Posterior cingulate gyrus (tissue), 11 donors: ENCODE results near the gene TFF1.

Experiments used
- DNase-seq, 10 donors: peaks; one replicate each; pipeline versions ENCODE4 v3.0.0 to v3.0.0-alpha.2; 2020 to 2021; ENCODE audit warnings: mixed read lengths in 3 of 10
- intact Hi-C: fragments of 100-400 bp; cut with DNase I; formaldehyde crosslinking; loops from one replicate; pipeline ENCODE4 v1.15.1; 2023

The TFF1 gene

DNA sequence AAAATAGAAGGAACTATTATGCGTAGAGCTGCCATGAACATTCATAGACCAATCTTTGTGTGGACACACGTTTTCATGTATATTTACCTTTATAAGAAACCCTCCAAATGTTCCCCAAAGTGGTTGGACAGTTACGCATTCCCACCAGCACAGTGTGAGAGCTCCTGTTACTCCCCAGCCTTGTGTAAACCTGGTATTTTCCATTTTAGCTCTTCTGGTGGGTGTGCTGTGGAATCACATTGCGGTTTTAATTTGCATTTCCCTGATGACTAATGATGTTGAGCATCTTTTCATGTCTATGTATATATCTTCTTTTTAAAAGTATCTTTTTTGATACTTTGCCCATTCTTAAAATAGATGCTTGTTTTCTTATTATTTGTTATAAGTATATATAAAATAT is 34.2 kb upstream of the TFF1 start:
- DNase-seq = no peak
- intact Hi-C loops = no loop called here

DNA sequence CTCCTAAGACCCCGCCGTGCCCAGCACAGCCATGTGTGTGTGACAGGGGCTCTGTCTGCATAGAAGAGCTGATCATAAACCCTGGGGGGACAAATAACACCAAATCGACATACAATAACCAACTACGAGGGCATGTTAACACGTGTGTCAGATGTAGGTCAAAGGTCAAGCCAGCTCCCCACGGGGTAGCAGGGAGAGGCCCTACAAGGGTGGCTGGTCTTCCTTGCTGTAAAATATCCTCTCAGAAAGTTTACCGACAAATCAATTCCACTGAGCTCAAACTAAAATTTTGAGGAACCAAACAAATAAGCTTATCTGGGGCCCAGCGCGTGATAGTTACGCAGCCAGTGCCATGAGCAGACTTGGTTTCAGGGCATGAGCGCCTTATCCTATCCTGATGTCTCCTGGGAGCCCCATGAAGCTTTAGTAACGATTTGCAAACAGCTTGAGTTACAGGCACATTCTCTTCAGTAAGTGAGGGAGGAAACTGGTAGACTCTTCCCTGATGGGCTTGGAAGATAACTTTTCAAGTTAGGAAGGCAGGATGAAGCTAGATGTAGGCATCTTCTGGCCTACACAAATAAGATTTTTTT is 32.2 kb upstream of the TFF1 start:
- DNase-seq = peak in 1 of 10 donors; percentile 18
- intact Hi-C loops = no loop called here

DNA sequence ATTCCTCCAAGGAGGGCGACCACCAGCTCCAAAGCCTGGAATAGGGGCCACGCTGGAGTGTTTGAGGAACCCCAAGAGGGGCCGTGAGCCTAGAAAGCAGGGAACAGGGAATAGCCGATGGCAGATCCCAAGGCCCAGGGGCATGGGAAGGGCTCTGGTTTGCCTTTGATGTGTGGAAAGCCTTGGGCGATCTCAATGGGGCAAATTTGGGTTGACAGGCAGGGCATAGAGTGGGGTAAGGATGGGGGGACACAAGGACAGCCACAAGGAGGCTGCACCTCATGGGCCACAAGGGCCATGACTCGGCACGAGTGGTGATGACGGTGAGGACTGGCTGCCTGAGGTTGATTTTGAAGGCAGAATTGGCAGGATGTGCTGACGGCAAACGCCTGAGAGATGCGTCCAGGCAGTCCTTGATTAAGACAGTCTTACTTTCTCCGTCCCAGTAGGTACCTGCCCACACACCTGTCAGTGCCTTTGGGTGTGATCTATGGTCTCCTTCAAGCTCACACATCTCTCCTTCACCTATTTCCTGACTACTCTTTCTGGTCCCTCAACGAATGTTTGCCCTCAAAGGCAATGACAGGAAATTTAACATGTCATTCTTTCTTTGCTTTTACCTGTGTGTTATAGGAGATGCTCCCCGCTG is 31.5 kb upstream of the TFF1 start:
- intact Hi-C loops = no loop called here
- DNase-seq = no peak

DNA sequence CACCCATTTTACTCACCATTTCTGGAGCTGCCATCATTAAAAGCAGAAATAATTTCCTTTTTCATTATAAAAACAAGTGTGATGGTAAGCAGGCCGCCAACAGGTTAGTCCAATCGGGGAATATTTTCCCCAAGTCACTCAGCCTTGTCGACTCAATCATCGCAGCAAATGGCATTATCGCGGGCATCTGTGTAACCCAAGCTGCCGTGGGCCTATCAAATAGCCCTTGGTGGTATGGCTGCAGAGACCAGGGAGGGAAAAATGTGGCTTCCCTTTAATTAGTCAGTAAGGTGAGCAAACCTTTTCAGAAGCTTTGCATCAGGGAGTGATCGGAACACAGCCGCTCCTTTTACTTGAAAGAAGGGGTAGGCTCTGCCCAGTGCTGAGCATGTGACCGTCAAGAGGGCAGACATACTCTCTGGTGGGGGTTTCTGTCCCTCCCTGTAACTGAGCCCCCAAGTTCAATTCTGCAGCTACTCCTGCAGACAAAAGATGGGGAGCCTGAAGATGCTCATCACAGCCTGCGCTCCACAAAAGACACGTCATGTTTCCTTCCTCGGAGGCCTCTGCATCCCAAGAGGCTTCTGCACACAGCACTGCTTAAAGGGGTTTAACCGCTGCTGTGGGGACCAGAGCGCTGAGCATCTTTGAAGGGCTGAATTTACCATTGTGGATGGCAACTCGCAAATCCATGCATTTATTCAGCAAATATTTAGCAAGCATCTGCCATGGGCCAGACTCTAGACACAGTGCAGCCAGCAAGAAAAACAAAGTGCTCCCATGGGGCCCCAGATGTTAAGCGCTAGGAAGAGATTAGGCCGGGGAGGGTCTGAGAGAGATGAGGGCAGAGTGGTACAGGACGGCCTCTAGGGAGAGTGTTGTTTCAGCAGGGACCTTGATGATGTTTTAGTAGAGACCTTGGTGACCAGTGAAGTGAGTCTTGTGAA is 30.7 kb upstream of the TFF1 start:
- peak in 1 of 10 donors; percentile 8 for DNase-seq
- intact Hi-C loops = no loop called here

DNA sequence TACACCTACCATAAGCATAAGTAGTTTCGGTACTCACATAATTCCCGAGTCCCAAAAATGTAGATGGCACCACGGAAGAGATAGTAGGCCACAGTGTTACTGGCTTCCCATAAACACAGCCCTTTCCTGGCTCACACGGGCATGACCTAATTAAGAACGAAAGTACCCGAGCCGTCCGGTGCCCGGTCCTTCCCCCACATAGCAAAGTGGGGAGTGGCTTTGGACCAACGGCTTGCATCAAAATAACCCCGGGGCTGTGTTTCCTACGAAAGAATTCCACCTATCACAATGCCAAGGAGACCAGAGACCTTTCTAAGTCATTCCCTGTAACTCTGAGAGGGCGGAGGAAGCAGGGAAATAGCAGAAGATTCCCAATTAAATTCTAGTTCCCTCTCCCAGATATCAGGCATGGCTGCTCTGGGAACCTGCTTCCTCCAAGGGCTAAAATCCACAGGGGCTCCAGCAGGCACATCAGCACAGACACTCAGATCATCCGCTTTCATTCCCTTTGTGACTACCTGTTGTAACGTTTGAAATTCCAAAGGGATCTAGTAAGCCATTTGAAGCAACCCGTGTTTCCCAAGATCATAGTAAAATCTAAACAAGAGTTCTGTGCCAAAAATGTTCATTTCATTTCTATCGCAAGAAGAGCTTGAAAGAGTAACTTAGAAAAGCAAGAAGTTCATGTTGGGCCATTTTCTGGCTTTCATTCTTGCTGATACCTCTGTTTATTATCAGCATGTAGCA is 29.7 kb upstream of the TFF1 start, which contains the start of gene TMPRSS3:
TSS of gene TMPRSS3 (minus strand) at position 148 of the 747 bp plus-strand sequence. CDS start 635 bp downstream, outside the sequence.
- peak in 3 of 10 donors; percentile 15 to 46 (median 17) for DNase-seq
- intact Hi-C loops = no loop called here

DNA sequence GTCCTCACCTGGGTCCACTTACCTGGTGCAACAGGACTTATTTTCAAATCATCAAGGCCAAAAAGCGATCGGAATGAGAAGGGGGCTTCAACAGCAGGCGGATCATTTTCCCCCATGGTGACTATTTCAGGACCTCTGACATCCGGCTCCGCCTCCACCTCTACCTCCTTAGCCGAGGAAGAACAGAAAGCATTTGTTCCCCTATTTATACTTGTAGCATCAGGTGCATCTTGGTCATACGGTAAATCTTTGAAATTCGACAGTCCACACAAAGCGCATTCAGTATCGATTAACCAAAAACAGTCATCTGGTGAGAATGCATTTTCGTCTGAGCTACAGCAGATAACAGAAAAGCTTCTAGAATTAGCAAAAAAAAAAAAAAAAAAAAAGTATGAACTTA is 29.0 kb upstream of the TFF1 start:
- intact Hi-C loops = no loop called here
- DNase-seq = peak in 1 of 10 donors; percentile 14

DNA sequence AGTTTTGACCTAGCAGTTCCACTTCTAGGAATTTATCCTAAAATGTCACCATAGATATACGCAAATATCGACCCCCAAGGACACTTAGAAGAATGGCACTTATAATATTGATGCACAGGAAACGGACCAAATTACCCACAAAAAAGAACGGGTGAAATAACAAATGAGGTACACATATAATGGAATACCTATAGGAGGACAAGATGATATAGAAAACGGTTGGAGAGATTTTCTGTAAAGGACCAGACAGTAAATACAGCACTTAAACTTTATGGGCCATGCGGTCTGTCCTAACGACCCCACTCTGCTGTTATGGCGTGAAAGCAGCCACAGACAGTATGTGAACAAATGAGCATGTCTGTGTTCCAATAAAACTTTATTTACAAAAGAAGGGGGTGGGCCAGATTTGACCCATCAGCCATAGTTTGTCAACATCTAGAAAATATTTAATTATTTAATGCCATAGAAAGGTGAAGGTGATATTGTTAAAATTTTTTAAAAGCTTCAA is 27.2 kb upstream of the TFF1 start:
- peak in 1 of 10 donors; percentile 22 for DNase-seq
- intact Hi-C loops = no loop called here

DNA sequence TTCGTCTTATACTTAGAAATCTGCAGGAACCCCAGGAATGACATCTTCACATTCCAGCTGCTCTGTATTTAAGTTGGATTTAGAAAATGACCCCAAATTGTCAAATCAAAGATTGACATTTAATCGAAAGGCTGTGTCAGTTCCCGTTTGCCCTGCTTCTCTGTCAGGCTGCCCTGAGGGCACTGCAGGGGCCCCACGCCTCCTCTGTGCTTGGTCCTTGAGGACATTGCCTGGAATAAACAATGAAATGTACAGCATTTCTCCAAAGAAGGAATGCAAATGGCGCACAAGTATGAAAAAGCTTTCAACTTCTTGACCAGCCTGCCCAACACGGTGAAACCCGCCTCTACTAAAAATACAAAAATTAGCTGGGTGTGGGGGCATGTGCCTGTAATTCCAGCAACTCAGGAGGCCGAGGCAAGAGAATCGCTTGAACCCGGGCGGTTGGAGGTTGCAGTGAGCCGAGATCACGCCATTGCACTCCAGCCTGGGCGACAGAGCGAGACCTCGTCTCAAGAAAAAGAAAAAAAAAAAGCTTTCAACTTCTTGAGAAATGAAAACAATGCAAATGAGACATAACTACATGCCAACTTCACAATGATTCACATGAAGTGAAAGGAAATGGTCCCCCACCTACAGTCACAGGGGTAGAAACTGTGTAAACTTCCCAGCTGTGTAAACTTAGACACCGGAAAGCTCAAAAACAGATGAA is 26.6 kb upstream of the TFF1 start:
- peak in 3 of 10 donors; percentile 20 to 43 (median 22) for DNase-seq
- intact Hi-C loops = no loop called here

- intact Hi-C loops = no loop called here
- peak in 3 of 10 donors; percentile 2 to 6 (median 4) for DNase-seq
Measured at GRCh38 chr21:42391297-42391696, 25.0 kb upstream of the TFF1 start.

GRCh38 chr21:42390696-42391095 is 24.4 kb upstream of the TFF1 start:
- DNase-seq = peak in 1 of 10 donors; percentile 22
- intact Hi-C loops = no loop called here

DNA sequence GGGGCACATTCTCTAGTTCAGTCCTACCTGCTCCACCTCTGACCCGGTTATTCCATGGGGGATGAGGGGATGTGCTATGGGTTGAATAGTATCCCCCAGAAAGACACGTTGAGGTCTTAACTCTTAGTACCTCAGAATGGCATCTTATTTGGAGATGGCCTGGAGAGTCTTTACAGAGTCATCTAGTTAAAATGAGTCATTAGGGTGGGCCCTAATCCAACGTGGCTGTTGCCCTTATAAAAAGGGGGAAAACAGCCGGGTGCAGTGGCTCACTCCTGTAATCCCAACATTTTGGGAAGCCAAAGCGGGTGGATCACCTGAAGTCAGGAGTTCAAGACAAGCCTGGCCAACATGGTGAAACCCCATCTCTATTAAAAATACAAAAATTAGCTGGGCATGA is 23.9 kb upstream of the TFF1 start:
- intact Hi-C loops = no loop called here
- peak in 2 of 10 donors; percentile 5 to 7 for DNase-seq

DNA sequence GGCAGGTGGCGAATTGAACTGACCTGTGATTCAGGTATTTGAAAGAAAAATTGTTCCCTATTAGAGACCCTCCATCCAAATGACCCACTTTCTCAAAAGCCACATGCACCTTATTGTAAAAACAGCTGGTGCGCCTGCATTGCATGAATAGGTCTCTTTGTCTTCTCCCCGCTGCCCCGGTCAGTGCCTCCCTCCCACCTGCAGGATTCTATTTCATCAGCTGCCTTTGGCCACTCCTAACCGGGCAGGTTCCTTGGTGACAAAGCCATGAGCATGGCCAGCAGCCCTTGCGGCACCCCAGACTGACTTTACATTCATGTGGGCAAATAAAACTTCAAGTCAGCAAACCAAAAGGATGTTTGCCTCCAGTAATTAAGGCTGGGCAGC is 23.1 kb upstream of the TFF1 start:
- intact Hi-C loops = no loop called here
- DNase-seq = peak in 3 of 10 donors; percentile 5 to 48 (median 33)

- peak in 3 of 10 donors; percentile 39 to 75 (median 57) for DNase-seq
- intact Hi-C loops = no loop called here
Measured at GRCh38 chr21:42388740-42389448, 22.6 kb upstream of the TFF1 start.

DNA sequence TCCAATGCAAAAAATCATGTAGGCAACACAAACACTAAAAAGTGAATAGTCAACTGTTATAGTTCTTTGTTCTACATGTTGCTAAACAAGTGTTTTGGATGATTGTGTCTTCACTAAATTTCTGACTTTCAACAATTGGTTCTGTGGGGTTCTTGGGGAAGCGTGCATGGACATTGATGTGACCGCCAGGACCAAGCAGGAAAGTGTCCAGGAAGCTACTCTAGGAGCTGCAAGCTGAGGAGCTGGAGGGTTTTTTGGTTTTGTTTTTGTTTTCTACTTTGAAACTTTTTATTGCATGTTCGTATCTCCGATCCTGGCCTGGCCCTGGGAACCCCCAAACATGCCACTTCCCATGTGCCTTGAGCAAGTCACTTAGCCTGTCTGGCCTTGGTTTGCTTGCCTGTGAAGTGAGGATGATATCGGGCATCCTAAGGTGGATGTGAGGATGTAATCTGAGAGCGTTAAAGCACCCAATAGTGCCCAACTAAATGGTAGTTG is 21.6 kb upstream of the TFF1 start:
- intact Hi-C loops = no loop called here
- peak in 2 of 10 donors; percentile 14 to 66 for DNase-seq

DNA sequence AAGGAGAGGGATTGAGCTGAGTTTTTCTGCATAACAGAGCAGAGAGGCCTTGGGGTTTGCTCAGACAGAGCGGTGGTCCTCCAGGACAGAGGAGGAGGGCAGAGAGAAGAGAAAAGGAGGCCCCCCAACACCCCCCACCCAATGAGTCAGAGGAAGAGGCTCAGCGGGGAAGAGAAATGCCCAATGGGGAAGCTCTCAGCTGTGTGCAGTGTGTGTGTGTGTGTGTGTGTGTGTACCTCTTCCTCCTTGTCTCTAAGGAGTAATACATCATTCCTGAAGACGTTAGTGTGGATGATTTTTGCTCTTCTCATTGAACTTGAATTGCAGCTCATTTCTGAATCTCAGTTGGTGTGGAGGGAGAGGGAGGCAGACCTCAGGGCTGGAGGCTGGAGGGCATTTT is 20.8 kb upstream of the TFF1 start:
- intact Hi-C loops = no loop called here
- peak in 1 of 10 donors; percentile 3 for DNase-seq

- DNase-seq = peak in 2 of 10 donors; percentile 39 to 48
- intact Hi-C loops = no loop called here
Measured at GRCh38 chr21:42386034-42386591, 19.8 kb upstream of the TFF1 start.

DNA sequence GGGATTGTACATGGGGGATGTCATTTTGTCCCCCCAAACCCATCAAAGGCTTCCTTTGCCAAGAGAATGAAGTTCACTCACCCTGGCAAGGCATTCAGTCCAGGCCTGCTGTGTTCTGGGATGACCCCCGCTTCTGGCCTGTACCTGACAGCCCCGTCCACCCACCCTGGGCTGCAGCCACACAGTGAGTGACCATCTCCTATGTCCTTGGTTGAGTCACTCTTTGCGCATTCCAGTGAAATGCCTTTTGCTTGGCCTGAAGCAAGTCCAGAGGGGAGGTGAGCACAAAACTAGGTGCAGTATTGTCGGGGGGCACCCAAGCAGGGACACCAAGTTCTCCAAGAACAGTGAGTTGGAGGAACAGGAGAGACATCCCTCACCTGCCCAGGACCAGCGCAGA is 19.3 kb upstream of the TFF1 start:
- intact Hi-C loops = no loop called here
- DNase-seq = peak in 2 of 10 donors; percentile 20 to 45

DNA sequence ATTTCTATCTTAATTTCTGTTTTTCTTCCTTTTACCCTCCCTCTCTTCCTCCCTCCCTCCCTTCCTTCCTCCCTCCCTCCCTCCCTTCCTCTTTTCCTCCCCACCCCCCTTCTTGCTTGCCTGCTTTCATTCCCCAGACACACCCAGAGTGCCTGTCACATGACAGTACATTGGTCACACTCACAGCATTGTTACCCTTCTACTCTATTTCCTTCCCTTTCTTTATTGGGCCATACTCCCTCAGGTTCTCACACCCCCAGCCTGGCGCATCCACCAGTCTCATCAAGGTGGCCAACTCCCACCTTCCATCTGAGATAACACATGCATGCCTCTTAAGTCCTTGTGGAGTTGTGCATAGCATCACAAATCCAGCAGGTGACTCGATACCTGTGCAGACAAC is 18.7 kb upstream of the TFF1 start:
- peak in 1 of 10 donors; percentile 0 for DNase-seq
- intact Hi-C loops = no loop called here
